HG02938 (cell line): ENCODE results near the gene CCND1.
"Not testable (repeated sequence)": the region's sequence is repeated elsewhere in the genome, so short reads cannot be mapped to it uniquely, and the experiment has no call there.

Experiments
- ATAC-seq: cut with Tn5 transposase; IDR thresholded peaks from one replicate; pipeline ENCODE4 v1.9.1; 2021; ENCODE audit warnings: mild to moderate bottlenecking, moderate library complexity; ENCODE audit not compliant: unreplicated experiment

The CCND1 gene

GRCh38 chr11:69686856-69687255 lies 45.9 kb downstream of the CCND1 start:
- no peak for ATAC-seq

DNA sequence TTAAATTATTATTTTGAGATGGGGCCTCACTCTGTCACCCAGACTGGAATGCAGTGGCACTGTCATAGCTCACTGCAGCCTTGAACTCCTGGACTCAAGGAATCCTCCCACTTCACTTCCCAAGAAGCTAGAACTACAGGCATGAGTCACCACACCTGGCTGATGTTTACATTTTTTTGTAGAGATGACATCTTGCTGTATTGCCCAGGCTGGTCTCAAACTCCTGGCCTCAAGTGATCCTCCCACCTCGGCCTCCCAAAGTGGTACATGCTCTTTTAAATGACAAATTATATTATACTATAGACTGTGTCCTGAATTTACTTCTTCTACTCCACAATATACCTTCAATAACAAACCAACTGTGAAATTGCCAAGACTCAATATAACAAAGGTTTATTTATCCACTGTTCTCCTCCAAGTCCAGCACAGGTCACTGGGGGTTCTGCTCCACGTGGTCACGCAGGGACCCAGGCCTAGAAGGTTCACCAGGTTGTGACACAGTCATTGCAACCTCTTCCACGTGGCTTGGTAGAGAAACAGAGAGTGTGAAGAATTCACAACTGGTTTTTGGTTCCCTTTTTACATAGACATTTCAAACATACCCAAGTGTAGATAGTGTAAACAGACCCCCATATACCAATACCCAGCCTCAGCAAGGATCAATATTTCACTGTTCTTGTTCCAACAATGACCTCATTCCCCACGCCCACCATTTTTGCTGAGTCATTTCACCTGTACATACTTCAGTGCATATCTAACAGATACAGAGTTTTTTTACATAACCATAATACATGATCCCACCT lies 47.2 kb downstream of the CCND1 start:
- ATAC-seq = not testable (repeated sequence)

GRCh38 chr11:69689484-69690319 lies 48.7 kb downstream of the CCND1 start:
- no peak for ATAC-seq

GRCh38 chr11:69691463-69691862 lies 50.5 kb downstream of the CCND1 start:
- ATAC-seq = no peak

DNA sequence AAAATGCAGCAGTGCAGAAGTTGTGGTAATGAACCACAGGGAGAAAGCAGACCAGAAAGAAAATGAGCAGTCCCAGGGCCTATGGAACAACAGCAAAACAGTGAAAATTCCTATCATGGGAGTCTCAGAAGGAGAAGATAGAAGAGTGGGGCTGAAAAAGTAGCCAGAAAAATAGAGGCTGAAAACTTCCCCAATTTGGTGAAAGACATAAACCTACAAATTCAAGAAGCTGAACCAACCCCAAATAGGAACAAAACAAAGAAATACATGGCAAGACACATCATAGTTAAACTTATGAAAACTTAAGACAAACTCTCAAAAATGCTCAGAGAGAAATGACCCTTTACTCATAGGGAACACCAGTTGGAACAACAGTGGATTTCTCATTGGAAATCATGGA lies 51.5 kb downstream of the CCND1 start:
- no peak for ATAC-seq

DNA sequence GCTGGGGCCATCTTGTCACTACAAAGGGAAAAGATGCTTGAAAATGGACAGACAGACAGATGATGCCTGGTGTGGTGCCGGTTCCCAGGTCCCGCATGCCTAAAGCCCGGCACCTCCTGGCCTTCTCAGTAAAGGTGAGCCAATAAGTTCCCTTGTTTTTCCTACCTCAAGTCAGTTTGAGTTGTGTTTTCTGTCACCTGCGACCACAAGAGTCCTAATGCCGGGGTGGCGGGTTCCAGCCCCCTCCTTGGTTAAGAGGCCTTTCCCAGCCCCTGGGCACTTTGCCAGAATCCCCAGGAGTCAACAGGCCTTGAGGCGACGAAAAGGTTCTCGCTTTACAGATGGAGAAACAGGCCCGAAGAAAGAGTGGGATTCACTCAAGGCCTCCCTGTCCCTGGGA lies 53.8 kb downstream of the CCND1 start:
- ATAC-seq = no peak

DNA sequence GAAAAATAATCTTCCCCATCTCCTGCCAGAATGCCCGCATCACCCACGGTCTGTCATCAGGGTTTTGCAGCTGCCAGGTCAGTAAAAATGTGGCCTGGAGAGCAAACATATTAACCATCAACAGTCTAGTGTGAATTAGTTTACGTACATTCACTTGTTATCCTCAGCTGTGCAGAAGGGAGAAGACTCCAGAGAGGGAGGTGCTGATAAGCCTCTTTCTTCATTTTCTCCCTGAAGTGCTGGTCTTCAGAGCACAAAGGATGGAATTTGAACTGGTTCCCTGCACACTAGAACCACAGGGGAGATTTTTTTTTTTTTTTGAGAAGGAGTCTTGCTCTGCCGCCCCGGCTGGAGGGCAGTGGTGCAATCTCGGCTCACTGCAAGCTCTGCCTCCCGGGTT lies 54.6 kb downstream of the CCND1 start:
- no peak for ATAC-seq

- not testable (repeated sequence) for ATAC-seq
These were observed 55.0 kb downstream of the CCND1 start for GRCh38 chr11:69695995-69696394.

GRCh38 chr11:69696749-69697468 lies 56.0 kb downstream of the CCND1 start:
- ATAC-seq = no peak

GRCh38 chr11:69697469-69697843 lies 56.5 kb downstream of the CCND1 start:
- no peak for ATAC-seq

GRCh38 chr11:69697861-69698260 lies 56.9 kb downstream of the CCND1 start:
- ATAC-seq = no peak

- ATAC-seq = no peak
These were observed 57.4 kb downstream of the CCND1 start for GRCh38 chr11:69698362-69698761.

- ATAC-seq = no peak
These were observed 58.3 kb downstream of the CCND1 start for GRCh38 chr11:69699213-69699612.

DNA sequence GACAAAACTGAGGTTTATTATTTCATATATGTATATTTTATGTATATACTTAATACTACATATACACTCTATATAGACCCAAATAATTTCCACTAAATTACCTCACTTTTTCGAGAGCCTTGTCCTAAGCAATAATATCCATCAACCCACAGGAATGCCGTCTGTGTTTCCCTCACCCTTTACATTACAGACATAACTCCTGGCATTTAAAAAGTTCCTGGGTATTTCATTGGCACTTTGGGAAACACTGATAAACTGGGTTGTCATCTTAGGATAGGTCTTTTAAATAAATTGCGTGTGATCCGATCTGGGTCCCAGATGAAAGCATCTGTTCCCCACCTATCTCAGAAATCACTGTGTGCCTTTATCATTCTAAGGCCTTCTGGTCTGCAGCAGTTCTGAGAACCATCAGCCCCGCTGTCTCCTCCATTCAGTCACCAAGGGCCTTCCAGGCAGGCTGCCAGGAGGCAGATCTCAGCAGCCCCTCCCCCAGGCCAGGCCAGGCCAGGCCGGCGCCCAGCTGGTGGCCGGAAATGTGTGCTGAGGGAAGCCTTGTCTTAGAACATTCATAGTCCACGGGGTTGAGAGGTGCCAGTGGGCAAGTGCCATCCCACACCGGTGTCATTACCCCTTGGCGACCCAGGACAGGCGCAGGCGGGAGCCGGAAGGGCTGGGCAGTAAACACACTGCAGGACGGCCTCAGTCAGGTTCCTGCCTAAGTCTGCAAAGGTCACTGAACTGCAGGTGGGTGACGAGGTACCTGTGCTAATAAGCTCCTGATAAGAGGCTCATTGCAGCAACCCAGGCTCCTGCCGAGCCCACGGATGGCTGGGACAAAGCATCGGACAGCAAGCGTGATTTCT lies 59.6 kb downstream of the CCND1 start:
- ATAC-seq = no peak

- no peak for ATAC-seq
These were observed 61.3 kb downstream of the CCND1 start for GRCh38 chr11:69702239-69702691.

DNA sequence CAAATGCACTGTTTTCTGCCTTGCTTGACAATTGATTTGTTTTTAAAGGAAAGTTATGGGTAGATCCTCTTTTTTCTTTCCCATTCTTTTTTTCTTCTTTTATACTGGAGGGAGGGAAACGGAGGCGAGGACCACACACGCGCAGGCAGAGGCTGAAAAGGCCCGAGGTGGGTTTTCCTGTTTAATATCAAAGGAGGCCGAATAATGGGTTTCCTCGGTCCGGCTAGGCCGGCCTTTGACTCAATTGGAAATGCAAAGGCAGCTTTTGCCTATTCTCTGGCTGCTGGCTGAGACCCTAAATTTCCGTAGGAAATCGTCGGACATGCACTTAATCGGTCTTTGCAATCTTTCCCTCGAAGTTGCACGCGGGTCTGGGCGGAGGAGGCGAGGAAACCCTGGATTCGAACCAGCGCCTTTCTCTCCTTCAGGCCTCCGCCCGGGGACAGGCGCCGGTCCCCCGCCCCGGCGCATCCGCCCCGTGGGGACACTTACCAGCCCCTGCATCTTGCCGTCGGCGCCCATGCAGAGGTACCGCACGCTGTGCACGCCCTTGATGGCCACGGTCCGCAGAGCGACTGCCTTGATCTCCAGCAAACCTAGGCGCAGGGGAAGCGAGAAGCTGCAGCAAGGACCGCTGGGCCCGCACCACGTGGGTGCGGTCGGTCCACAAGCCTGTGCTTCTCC lies 62.0 kb downstream of the CCND1 start:
- no peak for ATAC-seq

DNA sequence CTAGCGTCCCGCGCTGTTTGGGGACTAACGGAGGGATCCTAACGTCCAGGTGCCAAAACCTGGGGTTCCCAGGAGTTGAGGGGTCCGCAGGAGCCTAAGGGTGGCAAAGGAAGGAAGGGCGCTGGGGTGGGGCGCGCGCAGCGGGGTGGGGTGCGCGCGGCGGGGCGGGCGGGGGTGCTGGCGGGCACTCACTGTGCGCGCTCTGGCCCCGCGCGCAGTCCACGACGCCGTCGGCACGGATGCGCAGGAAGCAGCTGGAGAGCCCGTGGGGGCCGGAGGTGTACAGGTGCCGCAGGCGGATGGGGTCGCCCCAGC lies 62.5 kb downstream of the CCND1 start:
- ATAC-seq = no peak
